K562 (cell line): ENCODE measurements around the gene DAD1. TPM values are rescaled to one million over a fixed set of nuclear protein-coding genes. Genes with fewer than 3 reads are reported as not detected.

Experiments
- ATAC-seq: fragments of 200-7000 bp; cut with Tn5 transposase; 3 replicates; pipeline ENCODE4 v1.9.1; 2020; ENCODE audit warnings: moderate library complexity
- BruUV-seq: library from RNA; stranded (reverse); fragments of 400-500 nt; replicated peaks from 2 replicates; lab custom pipeline; 2021; lab: Mats Ljungman, UMichigan
- CTCF ChIA-PET: fragments of 300-600 bp; formaldehyde crosslinking; extraction: SDS; loops from one replicate; lab custom pipeline; 2021; ENCODE audit warnings: low intra/inter-chr PET ratio; lab: Yijun Ruan, JAX
- POLR2A ChIA-PET: fragments of 300-600, 350-650 bp; sonication (Branson Sonifier 250); formaldehyde crosslinking; extraction: SDS; loops from one replicate; lab custom pipeline; 2021; ENCODE audit warnings: antibody characterized with exemption, inconsistent platforms; lab: Yijun Ruan, JAX
- DNase-seq, 4 experiments: peaks; one replicate each; pipeline versions ENCODE4 v3.0.0 to v3.0.0-alpha.2; 2011 to 2018; ENCODE audit warnings: low spot score in 3 of 4, mixed read lengths in 3 of 4; ENCODE audit errors: extremely low read depth in 1 of 4
- FAIRE-seq: peaks from 2 replicates; lab custom pipeline; 2011; peaks lifted over from hg19 to GRCh38; lab: Jason Lieb, UNC
- H2AFZ ChIP-seq: 2 replicates; pipeline ENCODE4 v1.6.0; 2011; ENCODE audit warnings: low read depth, low read length, control low read depth, inconsistent platforms
- H3K27ac ChIP-seq: fragments of 200-600 bp; 3 replicates; pipeline ENCODE4 v1.8.0; 2011; ENCODE audit warnings: low read depth, mild to moderate bottlenecking, control low read depth, inconsistent platforms, low read length, moderate library complexity, mixed read lengths; ENCODE audit errors: extremely low read depth
- H3K27me3 ChIP-seq, 2 experiments: fragments of 300-600 bp in 1 of 2; 2 replicates in 1 of 2; 3 replicates in 1 of 2; pipeline versions ENCODE4 v1.6.0 to v1.8.0; 2011; ENCODE audit warnings: inconsistent platforms in 2 of 2, low read length in 2 of 2, mild to moderate bottlenecking in 1 of 2, mixed read lengths in 1 of 2, moderate library complexity in 1 of 2; ENCODE audit not compliant: control insufficient read depth in 2 of 2, insufficient read depth in 2 of 2
- H3K36me3 ChIP-seq: fragments of 300-600 bp; 3 replicates; pipeline ENCODE4 v1.8.0; 2011; ENCODE audit warnings: mild to moderate bottlenecking, low read length, inconsistent platforms; ENCODE audit not compliant: control insufficient read depth, insufficient read depth
- H3K4me1 ChIP-seq, 2 experiments: fragments of 200-600 bp in 1 of 2; replicated peaks in 1 of 2; 2 replicates in 1 of 2; 3 replicates in 1 of 2; pipeline versions ENCODE4 v1.5.1 to v1.8.0; 2011; ENCODE audit warnings: inconsistent platforms in 2 of 2, low read length in 2 of 2, mild to moderate bottlenecking in 1 of 2, mixed read lengths in 1 of 2, moderate library complexity in 1 of 2; ENCODE audit not compliant: control insufficient read depth in 2 of 2, insufficient read depth in 2 of 2
- H3K4me2 ChIP-seq: 2 replicates; pipeline ENCODE4 v1.6.1; 2011; ENCODE audit warnings: low read length, control low read depth, inconsistent platforms, mixed read lengths; ENCODE audit not compliant: insufficient read depth
- H3K4me3 ChIP-seq: fragments of 200-600 bp; sonication (generic), shearing (Covaris generic); 2 replicates; pipeline ENCODE4 v1.5.1; 2016; ENCODE audit warnings: control low read depth, inconsistent platforms
- H3K79me2 ChIP-seq: fragments of 200-600 bp; 3 replicates; pipeline ENCODE4 v1.8.0; 2011; ENCODE audit warnings: low read length, inconsistent platforms; ENCODE audit not compliant: control insufficient read depth, insufficient read depth
- H3K9ac ChIP-seq, 2 experiments: 2 replicates each; pipeline versions ENCODE4 v1.6.0 to v1.6.1; 2011; ENCODE audit warnings: low read depth in 2 of 2, low read length in 2 of 2, control low read depth in 1 of 2, inconsistent platforms in 1 of 2, mild to moderate bottlenecking in 1 of 2, mixed read lengths in 1 of 2; ENCODE audit not compliant: insufficient read depth in 1 of 2
- H3K9me1 ChIP-seq: one replicate; pipeline ENCODE4 v1.6.0; 2011; ENCODE audit warnings: inconsistent platforms, mild to moderate bottlenecking, low read length, moderate library complexity; ENCODE audit not compliant: control insufficient read depth, insufficient read depth
- H3K9me3 ChIP-seq: replicated peaks from 2 replicates; pipeline ENCODE4 v1.5.1; 2011; ENCODE audit warnings: low read depth, low read length, inconsistent platforms; ENCODE audit not compliant: control insufficient read depth, insufficient read depth
- H4K20me1 ChIP-seq: replicated peaks from 2 replicates; pipeline ENCODE4 v1.6.1; 2011; ENCODE audit warnings: low read length, inconsistent platforms, mixed read lengths; ENCODE audit not compliant: control insufficient read depth, insufficient read depth
- GABPB1 ChIP-seq: sonication (generic); formaldehyde crosslinking; IDR thresholded peaks from 2 replicates; pipeline ENCODE4 v1.8.0; 2022; ENCODE audit warnings: mild to moderate bottlenecking, missing genetic modification reagents
- HDAC1 ChIP-seq, 2 experiments: fragments of 450-650 bp; IDR thresholded peaks; 2 replicates each; pipeline ENCODE4 v1.6.1; 2016 to 2017; ENCODE audit warnings: inconsistent platforms in 1 of 2, mild to moderate bottlenecking in 1 of 2, moderate library complexity in 1 of 2
- HDAC3 ChIP-seq: fragments of 450-650 bp; IDR thresholded peaks from 2 replicates; pipeline ENCODE4 v1.6.1; 2018; ENCODE audit warnings: borderline replicate concordance, mild to moderate bottlenecking, moderate library complexity; ENCODE audit not compliant: partially characterized antibody
- JUNB ChIP-seq: fragments of 450-650 bp; formaldehyde crosslinking; conservative IDR thresholded peaks from 2 replicates; pipeline ENCODE4 v1.4.0; 2020; ENCODE audit warnings: mild to moderate bottlenecking
- MAFG ChIP-seq: fragments of 450-650 bp; conservative IDR thresholded peaks from 2 replicates; pipeline ENCODE4 v1.6.1; 2016; ENCODE audit warnings: missing genetic modification characterization, missing compliant biosample characterization
- MITF ChIP-seq: IDR thresholded peaks from 2 replicates; pipeline ENCODE4 v1.6.1; 2014; ENCODE audit warnings: antibody characterized with exemption
- NCOA2 ChIP-seq, 2 experiments: fragments of 450-650 bp; IDR thresholded peaks; 2 replicates each; pipeline ENCODE4 v1.6.1; 2018; ENCODE audit warnings: mild to moderate bottlenecking in 2 of 2, moderate library complexity in 1 of 2; ENCODE audit not compliant: partially characterized antibody in 2 of 2
- NFIX ChIP-seq: fragments of 250-450 bp; sonication (Bioruptor Pico); IDR thresholded peaks from 2 replicates; pipeline ENCODE4 v1.4.0; 2020; ENCODE audit warnings: low read depth, mild to moderate bottlenecking, moderate library complexity
- PHB2 ChIP-seq: fragments of 450-650 bp; IDR thresholded peaks from 2 replicates; pipeline ENCODE4 v1.6.1; 2017; ENCODE audit warnings: low read depth
- RNF219 ChIP-seq: fragments of 250-450 bp; sonication (Bioruptor Pico); IDR thresholded peaks from 2 replicates; pipeline ENCODE4 v1.5.0; 2022; ENCODE audit warnings: mild to moderate bottlenecking
- SLC30A9 ChIP-seq: fragments of 250-450 bp; sonication (Bioruptor Pico); IDR thresholded peaks from 2 replicates; pipeline ENCODE4 v1.8.0; 2022; ENCODE audit warnings: mild to moderate bottlenecking, moderate library complexity
- TBL1XR1 ChIP-seq, 2 experiments: IDR thresholded peaks; 2 replicates each; pipeline ENCODE4 v1.6.1; 2012; ENCODE audit warnings: improper control_type of control experiment in 2 of 2, low read length in 2 of 2, mild to moderate bottlenecking in 1 of 2
- TRIM28 ChIP-seq: fragments of 450-650 bp; IDR thresholded peaks from 2 replicates; pipeline ENCODE4 v1.6.1; 2017
- USF1 ChIP-seq: sonication (generic); formaldehyde crosslinking; IDR thresholded peaks from 2 replicates; pipeline ENCODE4 v1.9.0; 2022; ENCODE audit warnings: mild to moderate bottlenecking, missing genetic modification reagents
- USF2 ChIP-seq: sonication (generic); formaldehyde crosslinking; IDR thresholded peaks from 2 replicates; pipeline ENCODE4 v1.5.0; 2020; ENCODE audit warnings: missing genetic modification reagents
- ZNF146 ChIP-seq: IDR thresholded peaks from one replicate; pipeline ENCODE4 v1.6.1; 2018; ENCODE audit warnings: missing compliant biosample characterization; ENCODE audit not compliant: unreplicated experiment
- ZNF324 ChIP-seq: fragments of 250-450 bp; sonication (Bioruptor Pico); IDR thresholded peaks from 2 replicates; pipeline ENCODE4 v1.4.0; 2020; ENCODE audit warnings: mild to moderate bottlenecking
- ZNF561 ChIP-seq: fragments of 450-650 bp; formaldehyde crosslinking; conservative IDR thresholded peaks from 2 replicates; pipeline ENCODE4 v1.4.0; 2020; ENCODE audit warnings: mild to moderate bottlenecking, moderate library complexity
- WGBS: fragments of 100-300 bp; shearing (Covaris generic); methylation state at CpG from one replicate; pipeline ENCODE4 v1.1.6; 2016; ENCODE audit warnings: low coverage, mixed read lengths; ENCODE audit not compliant: insufficient coverage; ENCODE audit errors: missing lambda C conversion rate; 5-methylcytosine and 5-hydroxymethylcytosine counted together
- in situ Hi-C: fragments of 300-500 bp; cut with MboI; formaldehyde crosslinking; loops from 4 replicates; pipeline ENCODE4 v1.15.0; 2018; ENCODE audit warnings: inconsistent platforms, mixed read lengths
- intact Hi-C: fragments of 100-400 bp; cut with micrococcal nuclease; formaldehyde crosslinking; loops from 2 replicates; pipeline ENCODE4 v1.14.2; 2022
- polyA plus RNA-seq, 8 experiments: library from polyadenylated mRNA; depleted of rRNA in 4 of 8; stranded (reverse) in 5 of 8; unstranded in 3 of 8; fragments of >200 nt; fragmentation: Nextera tagmentation in 2 of 8; fragmentation: Illumina TruSeq in 1 of 8; extraction: Ambion mirVana in 2 of 8; extraction: Trizol in 1 of 8; gene quantifications; 2 replicates each; pipeline versions ENCODE4 v1.2.1 to v1.2.3, GENCODE V29; 2011 to 2014; ENCODE audit warnings: inconsistent platforms in 1 of 8, missing spikeins in 1 of 8
- total RNA-seq, 7 experiments: library from RNA; depleted of rRNA in 6 of 7; stranded (reverse); fragments of >200 nt in 6 of 7; fragmentation: Illumina TruSeq in 2 of 7; extraction: Trizol in 2 of 7; gene quantifications; 2 replicates each; pipeline versions ENCODE4 v1.2.1 to v1.2.3, GENCODE V29; 2011 to 2021; ENCODE audit warnings: low replicate concordance in 1 of 7

DAD1 gene
- total and polyA plus RNA-seq, 9 of the 15 experiments (the other 6 are each of a cell fraction or from before 2014, with no cell fraction given), result 104 to 617 (median 222) TPM

- Histone ChIP-seq H3K9me1 (no peaks in the 10 kb centered on the region), H3K27me3 (no peaks in the 10 kb centered on the region)
- 88% methylated on average over 1 of the region's 1 CpG for WGBS
- CTCF ChIA-PET, result no interaction called here
- no peak for TF ChIP-seq USF1 (CRISPR knock-in tag)
- TF ChIP-seq SLC30A9 (CRISPR knock-in tag), result no peak
- no peak for TF ChIP-seq MAFG (tag)
- TF ChIP-seq ZNF561, result no peak
- no peak for TF ChIP-seq NCOA2 (IDR thresholded peaks at IDR 0.05; ENCODE audit: partially characterized antibody in 2 of 2)
- TF ChIP-seq TBL1XR1 (IDR thresholded peaks at IDR 0.05; ENCODE audit: low read length in 2 of 2), result no peak
- TF ChIP-seq PHB2, result no peak
- no peak for TF ChIP-seq JUNB (CRISPR knock-in tag)
- no peak for TF ChIP-seq HDAC3
- no peak for TF ChIP-seq GABPB1 (CRISPR knock-in tag)
- no peak for TF ChIP-seq RNF219 (CRISPR knock-in tag)
- TF ChIP-seq HDAC1 (IDR thresholded peaks at IDR 0.05), result no peak
- TF ChIP-seq ZNF146 (CRISPR knock-in tag), result no peak
- TF ChIP-seq NFIX (CRISPR knock-in tag), result no peak
- TF ChIP-seq MITF, result no peak
- TF ChIP-seq USF2, result no peak
- TF ChIP-seq TRIM28, result no peak
- TF ChIP-seq ZNF324, result no peak
- TF ChIP-seq, all 486 proteins: peak for 0
- Histone ChIP-seq H3K79me2 (no peaks in the 10 kb centered on the region), H3K4me3 (no peak overlapping the region), H3K4me2 (no peak overlapping the region), H3K36me3 (no peaks in the 10 kb centered on the region), H4K20me1 (no peaks in the 10 kb centered on the region), H2AFZ (no peak overlapping the region), H3K4me1 (peaks cover 0 to 20% of the 10 kb centered on the region in 2 experiments; a peak in 4 of 5 replicates), H3K9ac (no peak overlapping the region), H3K27ac (no peak overlapping the region), H3K9me3 (no peaks in the 10 kb centered on the region)
- POLR2A ChIA-PET, result interaction anchor here (0.8 kb wide), 1 partner anchor 259 kb away, joined by 3 read pairs; no protein-coding TSS in a partner anchor
- BruUV-seq, result no TSS peak
- DNase-seq (no peak), ATAC-seq (no peak), FAIRE-seq (no peak)
- intact Hi-C loops, result no loop called here
- in situ Hi-C loops, result no loop called here
These were observed 53.9 kb downstream of the DAD1 start for GRCh38 chr14:22535126-22535525.
